ENCODE measurements around the gene SLC35F3.

The SLC35F3 gene

DNA sequence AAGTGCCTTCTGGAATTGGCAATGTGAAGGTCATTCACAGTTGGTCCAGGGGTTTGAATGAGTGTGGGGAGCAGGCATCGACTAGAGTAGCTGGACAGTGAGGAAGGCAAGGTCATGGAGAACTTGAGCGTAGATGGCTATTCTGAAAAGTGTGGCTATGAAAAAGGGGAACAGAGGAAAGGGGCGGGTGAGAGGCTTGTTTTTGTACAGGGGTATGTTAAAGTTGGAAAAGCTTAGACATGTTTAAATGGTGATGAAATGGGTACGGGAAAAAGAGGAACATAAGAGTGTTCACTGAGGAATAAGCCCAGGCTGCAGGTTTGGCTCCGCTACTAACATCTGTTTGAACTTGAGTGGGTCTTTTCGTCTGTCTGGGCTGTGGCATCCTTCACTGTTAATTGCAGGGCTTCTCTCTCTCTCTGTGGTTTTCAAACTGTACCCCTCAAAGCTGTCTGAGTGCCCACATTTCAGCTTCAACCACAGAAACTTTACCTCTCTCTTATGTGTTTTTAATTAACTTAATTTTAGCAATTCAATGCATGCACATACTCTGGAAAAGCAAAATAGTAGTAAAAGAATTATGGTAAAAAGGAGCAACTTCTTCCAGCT is 398.0 kb downstream of the SLC35F3 start:
- H3K4me3 ChIP-seq (ENCODE audit: low read length): no peak overlapping the region
- TF ChIP-seq ZNF274 (IDR thresholded peaks at IDR 0.05; ENCODE audit: low read depth, low read length): no peak

GRCh38 chr1:234303231-234303630 is 398.8 kb downstream of the SLC35F3 start:
- TF ChIP-seq ZNF274 (IDR thresholded peaks at IDR 0.05; ENCODE audit: low read depth, low read length): no peak
- H3K4me3 ChIP-seq (ENCODE audit: low read length): no peak overlapping the region

DNA sequence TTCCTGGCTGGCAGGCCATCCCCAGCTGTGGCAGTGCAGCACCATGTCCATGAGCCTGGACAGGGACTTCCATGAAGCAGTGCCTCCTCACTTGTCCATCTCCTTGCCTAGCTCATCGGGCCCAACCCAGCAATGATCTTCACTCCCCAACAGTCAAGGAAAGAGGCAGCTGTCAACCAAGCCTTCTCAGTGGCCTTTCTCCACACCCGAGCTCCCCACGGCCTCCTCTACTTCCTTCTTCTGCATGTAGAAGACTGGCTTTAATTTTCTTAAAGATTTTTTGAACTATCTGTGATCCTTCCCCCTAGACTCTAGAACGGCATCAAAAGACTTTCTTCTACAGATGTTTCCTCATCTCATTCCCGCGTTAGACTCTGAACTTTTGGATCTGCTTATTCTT is 403.2 kb downstream of the SLC35F3 start:
- H3K4me3 ChIP-seq (ENCODE audit: low read length): no peak overlapping the region
- TF ChIP-seq ZNF274 (IDR thresholded peaks at IDR 0.05; ENCODE audit: low read depth, low read length): no peak

DNA sequence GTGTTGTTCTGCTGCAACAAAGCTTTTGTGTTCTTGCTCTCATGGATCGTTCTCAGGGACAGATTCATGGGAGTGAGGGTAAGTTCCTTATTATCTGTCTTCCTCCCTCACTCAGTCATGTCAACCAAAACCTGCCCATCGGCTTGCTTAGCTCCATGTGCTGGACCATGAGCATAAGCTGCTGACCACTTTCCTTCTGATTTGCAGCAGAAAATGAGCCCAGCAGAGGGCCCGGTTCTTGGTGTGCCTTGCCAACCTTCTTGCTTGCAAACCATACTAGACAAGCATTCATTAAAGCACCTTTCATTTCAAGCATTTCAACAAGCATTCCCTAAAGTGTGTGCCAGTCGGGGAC is 404.7 kb downstream of the SLC35F3 start:
- no peak overlapping the region for H3K4me3 ChIP-seq (ENCODE audit: low read length)
- TF ChIP-seq ZNF274 (IDR thresholded peaks at IDR 0.05; ENCODE audit: low read depth, low read length): no peak

DNA sequence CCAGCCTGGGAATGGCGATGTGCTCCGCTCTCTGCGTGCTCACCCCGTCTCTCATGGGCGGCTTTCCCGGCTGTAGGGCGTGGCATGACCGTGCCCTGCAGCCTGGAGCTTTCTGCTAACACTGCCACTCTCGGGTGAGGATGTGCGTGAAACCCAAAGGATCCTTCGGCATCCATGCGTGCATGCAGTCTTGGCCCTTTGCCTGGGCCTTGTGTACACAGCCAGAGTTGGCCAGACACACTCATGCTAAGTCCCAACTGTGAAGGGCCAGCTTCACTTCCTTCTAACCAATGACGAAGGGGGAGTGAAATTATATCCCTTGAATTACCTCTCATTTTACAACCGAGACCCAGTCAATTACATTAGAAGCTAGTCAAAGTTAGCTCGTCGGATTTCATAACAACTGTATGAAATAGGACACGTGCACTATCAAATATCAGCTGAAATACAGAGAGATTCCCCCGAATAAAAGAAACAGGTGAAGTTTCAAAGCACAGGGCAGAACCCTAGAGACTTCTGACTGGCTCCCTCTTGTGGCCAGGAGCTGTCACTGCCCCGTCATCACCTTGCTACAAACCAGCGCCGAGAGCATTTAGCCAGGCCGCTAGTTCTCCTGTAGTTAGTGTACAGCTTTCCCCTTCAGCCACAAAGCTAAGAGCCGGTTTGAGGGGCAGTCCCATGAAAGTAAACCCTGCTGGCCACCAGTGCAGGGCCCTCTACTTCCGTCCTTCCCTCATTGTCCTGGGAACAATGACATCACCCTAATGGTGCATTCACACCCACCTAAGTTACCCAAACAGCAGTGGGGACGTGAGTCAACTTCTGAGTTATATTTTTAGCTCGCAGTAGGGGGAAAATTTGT is 405.4 kb downstream of the SLC35F3 start:
- TF ChIP-seq ZNF274 (IDR thresholded peaks at IDR 0.05; ENCODE audit: low read depth, low read length): no peak
- H3K4me3 ChIP-seq (ENCODE audit: low read length): no peak overlapping the region

DNA sequence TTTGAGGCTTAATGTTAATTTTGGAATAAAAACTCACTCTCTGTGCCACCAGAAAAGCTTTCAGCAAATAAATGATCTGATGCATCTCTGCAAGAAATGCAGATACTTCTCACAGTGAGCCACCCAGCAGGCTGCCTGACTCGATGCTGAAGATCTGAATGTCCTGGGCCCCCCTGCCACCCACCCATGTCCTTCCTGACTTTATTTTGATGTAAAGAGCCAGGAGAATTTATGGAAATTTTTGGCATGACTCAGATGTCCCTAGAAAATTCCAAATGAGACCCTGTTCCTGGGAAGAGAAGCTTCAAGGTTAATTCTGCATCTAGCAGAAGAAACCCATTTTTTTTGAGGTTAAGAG is 406.0 kb downstream of the SLC35F3 start:
- H3K4me3 ChIP-seq (ENCODE audit: low read length): no peak overlapping the region
- no peak for TF ChIP-seq ZNF274 (IDR thresholded peaks at IDR 0.05; ENCODE audit: low read depth, low read length)

DNA sequence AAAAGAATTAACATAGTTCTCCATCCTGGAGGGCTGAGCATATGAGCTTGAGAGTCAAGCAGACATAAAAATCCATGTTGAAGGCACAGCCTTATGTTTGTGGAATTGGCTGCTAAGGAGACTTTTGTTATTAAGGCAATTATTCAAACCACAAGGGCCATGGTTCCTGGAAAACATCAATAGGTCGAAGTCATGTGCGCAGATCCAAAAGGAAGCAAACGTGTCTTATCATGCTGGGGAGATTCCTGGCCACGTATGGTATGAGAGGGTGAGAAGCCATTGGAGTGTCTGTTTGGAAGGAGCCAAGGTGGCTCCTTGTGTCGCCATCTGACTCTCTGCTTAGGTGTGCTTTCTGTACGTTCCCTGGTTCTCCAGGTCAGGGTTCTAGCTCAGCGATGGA is 406.9 kb downstream of the SLC35F3 start:
- no peak overlapping the region for H3K4me3 ChIP-seq (ENCODE audit: low read length)
- TF ChIP-seq ZNF274 (IDR thresholded peaks at IDR 0.05; ENCODE audit: low read depth, low read length): no peak

GRCh38 chr1:234313171-234313570 is 408.7 kb downstream of the SLC35F3 start:
- TF ChIP-seq ZNF274 (IDR thresholded peaks at IDR 0.05; ENCODE audit: low read depth, low read length): no peak
- H3K4me3 ChIP-seq (ENCODE audit: low read length): no peak overlapping the region

GRCh38 chr1:234315091-234315541 is 410.6 kb downstream of the SLC35F3 start:
- no peak for TF ChIP-seq ZNF274 (IDR thresholded peaks at IDR 0.05; ENCODE audit: low read depth, low read length)
- H3K4me3 ChIP-seq (ENCODE audit: low read length): no peak overlapping the region

GRCh38 chr1:234315588-234315987 is 411.1 kb downstream of the SLC35F3 start:
- no peak for TF ChIP-seq ZNF274 (IDR thresholded peaks at IDR 0.05; ENCODE audit: low read depth, low read length)
- no peak overlapping the region for H3K4me3 ChIP-seq (ENCODE audit: low read length)

DNA sequence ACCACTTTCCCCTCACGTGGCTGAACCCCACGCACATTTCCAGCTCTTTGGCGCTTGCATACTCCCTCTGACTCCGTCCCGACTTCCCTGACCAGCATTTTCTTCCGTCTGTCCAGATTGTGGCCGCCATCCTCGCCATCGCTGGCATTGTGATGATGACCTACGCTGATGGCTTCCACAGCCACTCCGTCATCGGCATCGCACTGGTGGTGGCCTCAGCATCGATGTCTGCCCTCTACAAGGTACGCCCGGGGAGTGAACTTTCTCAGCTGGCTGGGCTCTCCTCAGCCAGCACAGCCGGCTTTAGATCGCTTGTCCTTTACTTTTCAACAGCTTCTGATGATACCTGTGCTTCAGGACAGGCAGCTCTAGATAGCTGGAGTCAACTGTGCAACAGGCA is 412.0 kb downstream of the SLC35F3 start:
- TF ChIP-seq ZNF274 (IDR thresholded peaks at IDR 0.05; ENCODE audit: low read depth, low read length): no peak
- H3K4me3 ChIP-seq (ENCODE audit: low read length): no peak overlapping the region

GRCh38 chr1:234316937-234317336 is 412.5 kb downstream of the SLC35F3 start:
- TF ChIP-seq ZNF274 (IDR thresholded peaks at IDR 0.05; ENCODE audit: low read depth, low read length): no peak
- no peak overlapping the region for H3K4me3 ChIP-seq (ENCODE audit: low read length)

GRCh38 chr1:234320069-234320468 is 415.6 kb downstream of the SLC35F3 start:
- H3K4me3 ChIP-seq (ENCODE audit: low read length): no peak overlapping the region
- TF ChIP-seq ZNF274 (IDR thresholded peaks at IDR 0.05; ENCODE audit: low read depth, low read length): no peak

DNA sequence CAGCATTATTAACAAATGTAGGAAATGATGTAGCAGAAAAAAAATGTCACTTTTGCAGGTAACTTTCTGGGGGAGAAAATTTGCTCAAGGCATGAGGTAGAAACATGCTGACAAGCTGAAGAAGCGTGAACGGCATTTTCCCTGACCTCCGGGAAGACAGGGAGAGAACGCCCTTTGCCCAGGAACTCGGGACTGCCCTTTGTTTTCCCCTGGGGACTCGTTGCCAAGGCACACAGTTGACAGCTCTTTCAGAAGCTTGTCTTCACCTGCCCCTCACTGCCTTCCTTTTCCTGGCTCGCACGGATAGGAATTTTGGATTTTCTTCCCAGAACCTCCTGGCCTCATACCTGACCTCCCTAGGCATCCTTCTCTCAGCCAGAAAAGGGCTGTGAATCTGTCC is 416.1 kb downstream of the SLC35F3 start:
- no peak overlapping the region for H3K4me3 ChIP-seq (ENCODE audit: low read length)
- TF ChIP-seq ZNF274 (IDR thresholded peaks at IDR 0.05; ENCODE audit: low read depth, low read length): no peak

DNA sequence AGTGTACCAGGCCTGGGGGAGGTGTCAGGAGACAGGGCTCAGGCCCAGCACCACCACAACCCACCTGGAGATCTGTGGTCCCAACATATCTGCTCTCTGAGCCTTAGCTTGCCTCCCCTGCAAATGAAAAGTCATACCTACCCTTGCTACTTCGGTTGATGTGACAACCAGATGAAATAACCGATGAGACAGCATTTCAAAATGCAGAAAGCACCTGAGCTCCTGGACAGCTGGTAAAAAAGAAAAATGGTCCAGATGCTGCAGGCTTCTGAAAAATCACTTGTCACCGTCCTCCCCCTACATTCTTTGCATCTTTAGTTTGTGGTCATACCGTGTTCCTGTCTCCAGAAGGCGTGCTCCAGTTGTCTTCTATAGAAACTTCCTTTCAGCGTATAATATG is 416.8 kb downstream of the SLC35F3 start:
- H3K4me3 ChIP-seq (ENCODE audit: low read length): no peak overlapping the region
- no peak for TF ChIP-seq ZNF274 (IDR thresholded peaks at IDR 0.05; ENCODE audit: low read depth, low read length)
